IMR-90 (cell line): ENCODE measurements around the gene RPS2.

ENCODE experiments used
- BHLHE40 ChIP-seq: fragments of 150-350 bp; IDR thresholded peaks from 2 replicates; pipeline ENCODE4 v1.6.1; 2016; ENCODE audit warnings: mild to moderate bottlenecking, low read depth, low read length
- CEBPB ChIP-seq: IDR thresholded peaks from 2 replicates; pipeline ENCODE4 v1.6.1; 2012; ENCODE audit warnings: low read depth, low read length, improper control_type of control experiment
- CHD1 ChIP-seq: IDR thresholded peaks from 2 replicates; pipeline ENCODE4 v1.6.1; 2012; ENCODE audit warnings: low read depth, low read length, improper control_type of control experiment
- CTCF ChIP-seq: conservative IDR thresholded peaks from 2 replicates; pipeline ENCODE4 v1.5.1; 2012; ENCODE audit warnings: mild to moderate bottlenecking, low read depth, low read length, improper control_type of control experiment
- MXI1 ChIP-seq: IDR thresholded peaks from 2 replicates; pipeline ENCODE4 v1.6.1; 2012; ENCODE audit warnings: low read depth, mild to moderate bottlenecking, low read length, moderate library complexity, borderline replicate concordance
- NFE2L2 ChIP-seq: fragments of 150-350 bp; IDR thresholded peaks from 2 replicates; pipeline ENCODE4 v1.6.1; 2016; ENCODE audit warnings: low read depth, mild to moderate bottlenecking, low read length
- POLR2A ChIP-seq: IDR thresholded peaks from 2 replicates; pipeline ENCODE4 v1.6.1; 2012; ENCODE audit warnings: mild to moderate bottlenecking, low read depth, low read length
- RAD21 ChIP-seq: IDR thresholded peaks from 2 replicates; pipeline ENCODE4 v1.6.1; 2012; ENCODE audit warnings: low read length, improper control_type of control experiment
- SMC3 ChIP-seq: fragments of 150-350 bp; IDR thresholded peaks from 2 replicates; pipeline ENCODE4 v1.6.1; 2016; ENCODE audit warnings: low read depth, mild to moderate bottlenecking, antibody characterized with exemption, low read length, moderate library complexity
- USF2 ChIP-seq: fragments of 150-350 bp; IDR thresholded peaks from 2 replicates; pipeline ENCODE4 v1.6.1; 2017; ENCODE audit warnings: mild to moderate bottlenecking, antibody characterized with exemption, low read length, low read depth

GRCh38 chr16:1946495-1947368 is 17.9 kb downstream of the RPS2 start:
- TF ChIP-seq POLR2A: no peak
- TF ChIP-seq CTCF: no peak
- no peak for TF ChIP-seq CHD1
- TF ChIP-seq BHLHE40: no peak
- no peak for TF ChIP-seq CEBPB
- TF ChIP-seq SMC3: no peak
- no peak for TF ChIP-seq RAD21
- TF ChIP-seq USF2: no peak
- TF ChIP-seq NFE2L2: no peak
- no peak for TF ChIP-seq MXI1
